ENCODE results near the gene MAP3K6. TPM values are rescaled to one million over a fixed set of nuclear protein-coding genes. Genes with fewer than 3 reads are reported as not detected.

The MAP3K6 gene
- total RNA-seq, 1 donor from 2014 or later: 117 TPM

GRCh38 chr1:27314737-27315136 lies 52.0 kb downstream of the MAP3K6 start:
- Histone ChIP-seq H3K27me3 (ENCODE audit: low read depth) (peaks cover 4% of the 10 kb centered on the region), H3K36me3 (peaks cover 17% of the 10 kb centered on the region), H3K4me1 (no peaks in the 10 kb centered on the region), H3K9me3 (no peaks in the 10 kb centered on the region), H3K27ac (no peak overlapping the region), H3K4me3 (no peak overlapping the region)
- DNase-seq (no peak), ATAC-seq (no peak)
- intact Hi-C loops (cut with DNase I): no loop called here
- no peak for TF ChIP-seq CTCF (IDR thresholded peaks at IDR 0.05)

- no peaks in the 10 kb centered on the region for H3K4me1 ChIP-seq
- H3K9me3 ChIP-seq: no peaks in the 10 kb centered on the region
- ATAC-seq (no peak), DNase-seq (no peak)
- H3K27ac ChIP-seq: no peak overlapping the region
- H3K36me3 ChIP-seq: peaks cover 19% of the 10 kb centered on the region
- no peaks in the 10 kb centered on the region for H3K27me3 ChIP-seq (ENCODE audit: low read depth)
- no peak overlapping the region for H3K4me3 ChIP-seq
- intact Hi-C loops (cut with DNase I): no loop called here
- TF ChIP-seq CTCF (IDR thresholded peaks at IDR 0.05): no peak
Measured at GRCh38 chr1:27314169-27314568, 52.6 kb downstream of the MAP3K6 start.

- TF ChIP-seq CTCF (IDR thresholded peaks at IDR 0.05): no peak
- intact Hi-C loops (cut with DNase I): loop anchor here (10.0 kb wide), 1 partner anchor 87 kb away; the partner anchor contains the start of gene GPR3
- Histone ChIP-seq H3K9me3 (no peaks in the 10 kb centered on the region), H3K36me3 (peaks cover 43% of the 10 kb centered on the region), H3K27me3 (ENCODE audit: low read depth) (no peaks in the 10 kb centered on the region), H3K27ac (no peak overlapping the region), H3K4me1 (no peaks in the 10 kb centered on the region), H3K4me3 (no peak overlapping the region)
- DNase-seq (no peak), ATAC-seq (no peak)
Measured at GRCh38 chr1:27307874-27308598, 58.7 kb downstream of the MAP3K6 start.

- Histone ChIP-seq H3K9me3 (no peaks in the 10 kb centered on the region), H3K4me3 (no peak overlapping the region), H3K27me3 (ENCODE audit: low read depth) (no peaks in the 10 kb centered on the region), H3K36me3 (peaks cover 52% of the 10 kb centered on the region), H3K27ac (no peak overlapping the region), H3K4me1 (no peaks in the 10 kb centered on the region)
- DNase-seq: no peak
- intact Hi-C loops (cut with DNase I): loop anchor here (10.0 kb wide), 1 partner anchor 88 kb away; the partner anchor contains the start of gene GPR3
- ATAC-seq: no peak
- TF ChIP-seq CTCF (IDR thresholded peaks at IDR 0.05): no peak
Measured at GRCh38 chr1:27306892-27307761, 59.6 kb downstream of the MAP3K6 start.

- no peak for TF ChIP-seq CTCF (IDR thresholded peaks at IDR 0.05)
- H3K4me3 ChIP-seq: no peak overlapping the region
- peaks cover 59% of the 10 kb centered on the region for H3K36me3 ChIP-seq
- ATAC-seq: no peak
- no peaks in the 10 kb centered on the region for H3K9me3 ChIP-seq
- H3K27ac ChIP-seq: no peak overlapping the region
- DNase-seq: no peak
- intact Hi-C loops (cut with DNase I): loop anchor here (10.0 kb wide), 1 partner anchor 89 kb away; the partner anchor contains the start of gene GPR3
- H3K4me1 ChIP-seq: peaks cover 2% of the 10 kb centered on the region
- no peaks in the 10 kb centered on the region for H3K27me3 ChIP-seq (ENCODE audit: low read depth)
Measured at GRCh38 chr1:27306071-27306470, 60.7 kb downstream of the MAP3K6 start.

Other genes with a start within 250 kb of the MAP3K6 start
- gene SLC9A1, start 211.8 kb downstream of the MAP3K6 start, total RNA-seq: 57.7 TPM
- 45.7 TPM for gene WDTC1, start 132.3 kb downstream of the MAP3K6 start, total RNA-seq
- 30.2 TPM for gene TMEM222, start 44.8 kb downstream of the MAP3K6 start, total RNA-seq
- 29.3 TPM for gene SYTL1, start 24.9 kb downstream of the MAP3K6 start, total RNA-seq
- gene FCN3, start 7.9 kb upstream of the MAP3K6 start, total RNA-seq: 1,125 TPM
- gene CD164L2, start 16.4 kb upstream of the MAP3K6 start, total RNA-seq: 6.8 TPM
- 0.18 TPM for gene GPR3, start 25.7 kb upstream of the MAP3K6 start, total RNA-seq
- 159 TPM for gene WASF2, start 123.2 kb upstream of the MAP3K6 start, total RNA-seq
- 23.7 TPM for gene AHDC1, start 237.2 kb upstream of the MAP3K6 start, total RNA-seq